ENCODE data around the gene SENP3.

SENP3 gene

GRCh38 chr17:7555320-7555948 is 6.3 kb upstream of the SENP3 start:
- no peak overlapping the region for H3K4me3 ChIP-seq (ENCODE audit: low read depth, low read length)
- TF ChIP-seq CTCF (IDR thresholded peaks at IDR 0.05; ENCODE audit: low read depth, low read length) = peak; percentile 22
- no peak for DNase-seq (ENCODE audit: low read depth, low spot score)
- in situ Hi-C loops (cut with HindIII; ENCODE audit: low sequenced_read_pairs) = no loop called here

GRCh38 chr17:7556627-7557026 is 5.1 kb upstream of the SENP3 start:
- TF ChIP-seq CTCF (IDR thresholded peaks at IDR 0.05; ENCODE audit: low read depth, low read length) = no peak
- no peak overlapping the region for H3K4me3 ChIP-seq (ENCODE audit: low read depth, low read length)
- in situ Hi-C loops (cut with HindIII; ENCODE audit: low sequenced_read_pairs) = no loop called here
- no peak for DNase-seq (ENCODE audit: low read depth, low spot score)

- in situ Hi-C loops (cut with HindIII; ENCODE audit: low sequenced_read_pairs) = no loop called here
- no peak overlapping the region for H3K4me3 ChIP-seq (ENCODE audit: low read depth, low read length)
- no peak for TF ChIP-seq CTCF (IDR thresholded peaks at IDR 0.05; ENCODE audit: low read depth, low read length)
- no peak for DNase-seq (ENCODE audit: low read depth, low spot score)
These were observed 4.5 kb upstream of the SENP3 start for GRCh38 chr17:7557147-7557764.

GRCh38 chr17:7557775-7558543 is 3.8 kb upstream of the SENP3 start:
- no peak for TF ChIP-seq CTCF (IDR thresholded peaks at IDR 0.05; ENCODE audit: low read depth, low read length)
- DNase-seq (ENCODE audit: low read depth, low spot score) = peak; percentile 41
- no peak overlapping the region for H3K4me3 ChIP-seq (ENCODE audit: low read depth, low read length)
- in situ Hi-C loops (cut with HindIII; ENCODE audit: low sequenced_read_pairs) = no loop called here

- no peak for DNase-seq (ENCODE audit: low read depth, low spot score)
- no peak within 1 kb of the TSS for H3K4me3 ChIP-seq (ENCODE audit: low read depth, low read length)
- in situ Hi-C loops (cut with HindIII; ENCODE audit: low sequenced_read_pairs) = no loop called here
- no peak for TF ChIP-seq CTCF (IDR thresholded peaks at IDR 0.05; ENCODE audit: low read depth, low read length)
These were observed 3.0 kb upstream of the SENP3 start, which contains the start of gene TNFSF13 for GRCh38 chr17:7558544-7559319. TNFSF13 (plus strand) TSS chr17:7558750; CDS start chr17:7559040, 290 bp downstream.

Measured in astrocyte of the spinal cord (primary cell).